ENCODE measurements around the gene TBL1X.

- no peak for TF ChIP-seq CTCF (IDR thresholded peaks at IDR 0.05)
- no peak for TF ChIP-seq POLR2A (IDR thresholded peaks at IDR 0.05)
Measured at GRCh38 chrX:9664224-9664623, 199.4 kb downstream of the TBL1X start.
